GM21529 (cell line): ENCODE data around the gene NFATC2IP.
"Not testable (repeated sequence)": the region's sequence is repeated elsewhere in the genome, so short reads cannot be mapped to it uniquely, and the experiment has no call there.

Experiments
- ATAC-seq: cut with Tn5 transposase; IDR thresholded peaks from one replicate; pipeline ENCODE4 v1.9.1; 2021; ENCODE audit not compliant: unreplicated experiment

NFATC2IP gene

DNA sequence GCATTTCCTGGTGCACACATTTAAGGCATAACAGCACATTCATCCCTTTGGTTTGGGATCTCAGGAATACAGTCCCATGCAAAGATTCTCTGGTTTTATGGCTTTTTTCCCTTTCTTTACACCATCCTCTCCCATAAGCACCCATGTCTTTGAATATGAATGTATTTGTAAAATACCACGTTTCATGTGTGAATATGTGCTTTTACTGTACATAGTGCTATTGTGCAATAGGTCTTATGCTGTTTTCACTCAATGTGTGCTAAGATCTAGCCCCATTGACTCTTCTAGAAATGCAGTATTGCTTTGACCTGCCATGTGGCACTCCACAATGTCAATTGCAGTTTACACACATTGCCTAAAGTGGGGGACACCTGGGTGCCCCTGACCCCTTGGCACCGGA, 13.8 kb downstream of the NFATC2IP start:
- no peak for ATAC-seq

DNA sequence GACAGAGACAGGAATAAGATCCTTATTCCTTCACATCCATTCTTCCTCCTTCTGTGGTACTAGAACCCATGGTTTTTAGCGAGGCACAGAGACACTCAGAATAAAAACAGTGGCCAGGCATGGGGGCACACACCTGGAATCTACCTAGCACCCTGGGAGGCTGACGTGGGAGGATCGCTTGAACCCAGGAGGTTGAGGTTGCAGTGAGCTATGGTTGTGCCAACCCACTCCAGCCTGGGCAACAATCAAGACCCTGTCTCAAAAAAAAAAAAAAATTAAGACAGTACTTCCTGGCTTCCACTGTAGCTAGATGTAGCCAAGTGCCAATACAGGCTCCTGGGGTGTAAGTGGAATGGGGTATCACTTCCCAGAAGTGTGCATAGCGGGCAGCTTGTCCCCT, 16.4 kb downstream of the NFATC2IP start:
- ATAC-seq: no peak

GRCh38 chr16:28969696-28970095, 19.0 kb downstream of the NFATC2IP start:
- ATAC-seq: not testable (repeated sequence)

- peak; percentile 7 for ATAC-seq
These were observed 23.3 kb downstream of the NFATC2IP start for GRCh38 chr16:28974007-28974436.

- peak; percentile 82 for ATAC-seq
These were observed 23.9 kb downstream of the NFATC2IP start, which contains the start of gene SPNS1 for GRCh38 chr16:28974437-28975157. Gene SPNS1 (plus strand): TSS chr16:28974778. CDS start chr16:28975152, 374 bp downstream.

DNA sequence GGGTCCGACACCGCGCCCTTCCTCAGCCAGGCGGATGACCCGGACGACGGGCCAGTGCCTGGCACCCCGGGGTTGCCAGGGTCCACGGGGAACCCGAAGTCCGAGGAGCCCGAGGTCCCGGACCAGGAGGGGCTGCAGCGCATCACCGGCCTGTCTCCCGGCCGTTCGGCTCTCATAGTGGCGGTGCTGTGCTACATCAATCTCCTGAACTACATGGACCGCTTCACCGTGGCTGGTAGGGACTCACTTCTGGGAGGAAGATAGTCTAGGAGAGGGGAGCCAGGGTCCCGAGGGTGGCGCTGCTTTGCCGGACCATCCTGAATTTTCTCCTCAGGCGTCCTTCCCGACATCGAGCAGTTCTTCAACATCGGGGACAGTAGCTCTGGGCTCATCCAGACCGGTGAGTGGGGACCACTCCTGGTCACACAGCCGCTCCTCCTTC, 24.4 kb downstream of the NFATC2IP start:
- ATAC-seq: peak; percentile 10

DNA sequence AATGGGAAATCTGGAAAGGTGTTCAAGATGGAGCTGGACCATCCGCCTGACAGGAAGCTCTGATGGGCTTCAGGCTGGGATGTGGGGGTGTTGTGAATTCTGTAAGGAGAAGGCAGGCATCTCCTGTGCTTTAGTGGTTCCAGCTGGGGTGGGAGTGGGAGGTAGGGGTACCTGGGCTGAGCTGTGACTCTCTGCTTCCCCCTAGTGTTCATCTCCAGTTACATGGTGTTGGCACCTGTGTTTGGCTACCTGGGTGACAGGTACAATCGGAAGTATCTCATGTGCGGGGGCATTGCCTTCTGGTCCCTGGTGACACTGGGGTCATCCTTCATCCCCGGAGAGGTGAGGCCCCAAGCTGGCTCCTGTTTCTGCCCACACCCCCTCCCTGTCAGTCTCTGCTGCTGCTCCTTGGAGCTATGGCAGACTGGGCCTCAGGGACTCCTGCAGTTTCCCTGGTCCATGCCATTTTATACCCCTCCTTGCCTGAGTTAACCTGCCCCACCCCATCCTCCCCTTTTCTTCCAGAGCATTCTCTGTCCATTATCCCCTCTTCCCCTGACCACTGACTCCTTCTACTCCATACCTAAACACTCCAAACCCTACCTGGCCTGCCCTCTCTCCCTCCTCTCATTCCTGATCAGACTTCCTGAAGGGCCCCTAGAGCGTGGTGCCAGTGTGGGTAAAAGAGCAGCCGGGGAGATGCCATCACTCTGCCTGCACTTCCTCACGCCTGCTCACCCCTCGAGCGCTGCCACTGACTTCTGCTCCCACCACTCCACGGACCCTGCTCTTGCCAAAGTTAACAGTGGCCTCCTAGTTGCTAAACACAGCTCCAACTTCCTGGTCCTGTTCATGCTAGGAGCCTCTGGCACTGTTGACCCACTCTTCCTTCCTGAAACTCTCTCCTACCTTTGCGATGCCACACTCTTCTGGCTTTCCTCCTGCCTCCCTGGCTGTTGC, 27.2 kb downstream of the NFATC2IP start:
- ATAC-seq: no peak

GRCh38 chr16:28980330-28980729, 29.6 kb downstream of the NFATC2IP start:
- ATAC-seq: not testable (repeated sequence)

- ATAC-seq: no peak
These were observed 30.2 kb downstream of the NFATC2IP start for GRCh38 chr16:28980929-28981328.

- ATAC-seq: no peak
These were observed 30.8 kb downstream of the NFATC2IP start for GRCh38 chr16:28981517-28981916.

DNA sequence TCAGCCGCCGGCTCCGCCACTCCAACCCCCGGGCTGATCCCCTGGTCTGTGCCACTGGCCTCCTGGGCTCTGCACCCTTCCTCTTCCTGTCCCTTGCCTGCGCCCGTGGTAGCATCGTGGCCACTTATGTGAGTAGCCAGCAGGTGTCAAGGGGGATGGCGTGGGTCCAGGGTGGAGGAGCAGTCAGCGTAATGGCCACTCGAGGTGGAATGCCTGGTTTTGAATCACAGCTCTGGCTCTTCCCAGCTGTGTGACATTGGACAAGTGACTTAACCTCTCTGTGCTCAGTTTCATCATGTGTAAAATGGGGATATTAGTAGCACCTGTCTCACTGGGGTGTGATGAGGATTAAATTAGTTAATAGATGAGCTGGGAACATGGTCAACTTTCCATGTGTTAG, 31.7 kb downstream of the NFATC2IP start:
- no peak for ATAC-seq

- no peak for ATAC-seq
These were observed 32.2 kb downstream of the NFATC2IP start for GRCh38 chr16:28982949-28983348.

DNA sequence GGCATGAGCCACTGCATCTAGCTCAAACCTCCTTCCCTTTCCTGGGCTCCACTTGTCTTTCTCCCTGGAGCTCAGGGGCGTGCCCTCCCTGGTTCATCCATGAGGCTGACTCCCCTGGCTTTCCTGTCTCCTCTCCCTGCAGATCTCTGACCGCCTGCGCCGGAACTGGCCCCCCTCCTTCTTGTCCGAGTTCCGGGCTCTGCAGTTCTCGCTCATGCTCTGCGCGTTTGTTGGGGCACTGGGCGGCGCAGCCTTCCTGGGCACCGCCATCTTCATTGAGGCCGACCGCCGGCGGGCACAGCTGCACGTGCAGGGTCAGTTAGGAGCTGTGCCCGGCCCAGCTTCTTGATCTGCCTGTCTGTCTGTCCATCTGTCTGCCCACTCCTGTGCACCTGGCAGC, 32.9 kb downstream of the NFATC2IP start:
- no peak for ATAC-seq

- ATAC-seq: no peak
These were observed 33.4 kb downstream of the NFATC2IP start for GRCh38 chr16:28984091-28984490.

DNA sequence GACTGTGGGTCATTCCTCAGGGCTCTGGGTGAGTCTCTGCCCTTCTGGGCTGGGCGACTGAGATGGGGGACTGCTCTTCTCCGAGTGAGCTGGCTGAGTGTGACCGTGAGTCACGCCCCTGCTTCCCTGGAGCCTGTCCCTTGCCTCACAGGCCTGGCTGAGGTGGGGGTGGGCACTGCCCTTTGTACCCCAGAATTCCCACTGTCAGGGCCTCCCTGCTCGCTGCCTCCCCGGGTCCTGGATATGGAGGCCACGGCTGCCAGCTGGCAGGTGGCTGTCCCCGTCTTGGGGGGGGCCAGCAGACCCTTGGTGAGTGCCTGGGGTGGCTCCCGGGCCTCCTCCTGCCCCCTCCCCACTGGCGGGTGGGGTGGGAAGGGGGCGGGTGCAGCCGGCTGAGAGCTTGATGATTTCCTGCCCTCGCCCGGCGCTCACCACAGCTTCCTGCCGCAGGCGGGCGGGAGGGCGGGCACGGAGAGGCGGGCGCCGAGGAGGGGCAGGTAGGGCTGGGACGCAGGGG, 33.9 kb downstream of the NFATC2IP start, which contains the start of gene LAT:
TSS of gene LAT (plus strand) at position 434 of the 517 bp plus-strand sequence. CDS start 366 bp downstream, outside the sequence.
- no peak for ATAC-seq

DNA sequence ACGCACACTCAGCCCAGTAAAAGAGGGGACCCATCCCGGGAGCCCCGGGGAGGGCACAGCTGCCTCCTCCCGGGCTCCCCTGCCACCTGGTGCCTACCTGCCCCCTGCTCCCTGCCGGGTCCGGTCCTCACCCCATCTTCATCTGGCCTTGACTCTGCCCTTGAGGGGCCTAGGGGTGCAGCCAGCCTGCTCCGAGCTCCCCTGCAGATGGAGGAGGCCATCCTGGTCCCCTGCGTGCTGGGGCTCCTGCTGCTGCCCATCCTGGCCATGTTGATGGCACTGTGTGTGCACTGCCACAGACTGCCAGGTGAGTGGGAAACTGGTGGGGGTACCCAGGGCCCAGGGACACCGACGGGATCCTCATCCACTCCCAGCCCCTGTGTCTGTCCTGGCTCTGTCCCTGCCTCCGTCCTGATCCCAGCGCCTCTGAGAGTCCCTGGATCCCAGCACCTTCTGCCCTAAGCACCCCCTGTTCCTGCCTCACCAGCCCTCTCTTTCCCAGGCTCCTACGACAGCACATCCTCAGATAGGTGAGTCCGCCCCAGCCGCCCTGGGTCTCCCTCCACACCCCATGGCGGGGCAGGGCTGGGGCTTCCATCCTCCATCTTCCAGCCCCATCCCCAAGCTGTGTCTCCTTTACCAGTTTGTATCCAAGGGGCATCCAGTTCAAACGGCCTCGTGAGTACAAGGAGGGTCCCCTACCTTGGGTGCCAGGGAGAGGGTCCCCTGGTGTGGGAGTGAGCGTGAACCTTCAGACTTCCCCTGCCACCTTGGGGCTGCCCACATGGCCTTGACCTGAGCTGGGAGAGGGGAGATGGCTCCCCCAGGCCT, 34.7 kb downstream of the NFATC2IP start:
- ATAC-seq: no peak

- no peak for ATAC-seq
These were observed 35.3 kb downstream of the NFATC2IP start for GRCh38 chr16:28986046-28986445.

DNA sequence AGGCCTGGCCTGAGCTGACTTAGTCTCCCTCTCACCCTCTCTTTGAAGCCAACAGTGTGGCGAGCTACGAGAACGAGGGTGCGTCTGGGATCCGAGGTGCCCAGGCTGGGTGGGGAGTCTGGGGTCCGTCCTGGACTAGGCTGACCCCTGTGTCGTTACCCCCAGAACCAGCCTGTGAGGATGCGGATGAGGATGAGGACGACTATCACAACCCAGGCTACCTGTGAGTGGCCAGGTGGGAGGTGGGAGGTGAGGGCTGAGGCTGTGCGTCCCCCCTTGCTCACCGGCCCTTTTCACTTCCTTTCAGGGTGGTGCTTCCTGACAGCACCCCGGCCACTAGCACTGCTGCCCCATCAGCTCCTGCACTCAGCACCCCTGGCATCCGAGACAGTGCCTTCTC, 35.8 kb downstream of the NFATC2IP start:
- ATAC-seq: no peak

- no peak for ATAC-seq
These were observed 36.6 kb downstream of the NFATC2IP start for GRCh38 chr16:28987170-28987853.

GRCh38 chr16:28989363-28989762, 38.6 kb downstream of the NFATC2IP start:
- no peak for ATAC-seq
